GM12878 (cell line): Measurements from ENCODE around the gene PTGES3L.

Source experiments
- ETV6 ChIP-seq, 2 experiments: fragments of 450-650 bp in 1 of 2; IDR thresholded peaks in 1 of 2; conservative IDR thresholded peaks in 1 of 2; 2 replicates each; pipeline ENCODE4 v1.6.1; 2014; ENCODE audit warnings: antibody characterized with exemption in 1 of 2, borderline replicate concordance in 1 of 2, low read depth in 1 of 2, mild to moderate bottlenecking in 1 of 2, moderate library complexity in 1 of 2
- FOS ChIP-seq: IDR thresholded peaks from 3 replicates; pipeline ENCODE4 v1.6.1; 2011; ENCODE audit warnings: borderline replicate concordance; ENCODE audit not compliant: insufficient read length; ENCODE audit errors: extremely low read depth
- TF ChIP-seq, protein P1 (sequence below), 3 experiments: IDR thresholded peaks in 2 of 3; conservative IDR thresholded peaks in 1 of 3; 2 replicates each; pipeline ENCODE4 v1.5.1; 2011; ENCODE audit warnings: low read depth in 3 of 3, low read length in 3 of 3, mild to moderate bottlenecking in 3 of 3, control low read depth in 2 of 3, moderate library complexity in 2 of 3, inconsistent platforms in 1 of 3, mixed read lengths in 1 of 3; ENCODE audit not compliant: control insufficient read depth in 2 of 3, insufficient read depth in 1 of 3; ENCODE audit errors: extremely low read depth in 1 of 3

DNA sequence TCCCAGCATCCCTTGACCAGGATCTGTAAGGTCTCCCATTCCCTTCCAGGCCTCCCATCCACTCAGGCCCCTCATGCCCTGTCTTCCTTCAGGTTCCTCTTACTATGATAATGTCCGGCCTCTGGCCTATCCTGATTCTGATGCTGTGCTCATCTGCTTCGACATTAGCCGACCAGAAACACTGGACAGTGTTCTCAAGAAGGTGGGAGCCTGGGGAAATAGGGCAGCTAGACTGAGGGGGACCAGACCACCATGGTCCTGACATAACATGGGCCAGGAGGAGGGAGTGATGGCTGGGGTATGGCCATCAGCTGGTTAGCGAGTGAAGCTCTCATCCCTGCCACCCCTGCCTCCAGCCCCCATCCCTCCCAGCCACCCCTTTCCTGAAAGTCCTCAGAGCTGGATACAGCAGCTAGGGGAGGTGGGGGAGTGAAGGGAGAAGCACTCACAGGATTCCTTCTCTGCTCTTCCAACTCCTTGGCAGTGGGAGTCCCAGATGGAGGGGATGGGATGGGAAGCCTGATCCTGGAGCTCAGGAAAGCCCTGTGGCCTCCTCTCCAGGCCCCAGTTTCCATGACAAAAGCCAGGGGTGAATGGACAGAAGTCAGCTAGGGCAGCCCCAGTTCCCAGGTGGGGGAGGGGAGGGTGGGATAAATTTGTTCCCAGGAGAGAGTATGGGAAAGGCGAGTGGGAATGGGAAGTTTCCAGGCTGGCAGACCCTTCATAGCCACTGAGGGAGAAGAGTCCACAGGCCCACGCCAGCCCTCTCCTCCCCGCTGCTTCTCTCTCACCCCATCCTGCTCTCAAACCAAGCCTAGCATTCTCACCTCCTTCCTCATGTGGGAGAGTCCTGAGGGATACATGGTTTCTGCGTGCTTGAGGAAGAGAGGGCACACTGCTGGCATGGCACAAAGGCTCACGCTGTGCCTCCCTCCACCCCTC lies 47.5 kb upstream of the PTGES3L start:
- TF ChIP-seq FOS (no peak), ETV6 (conservative IDR thresholded peaks at IDR 0.05 in 1 of 2, IDR thresholded peaks at IDR 0.05 in 1 of 2; ENCODE audit: borderline replicate concordance in 1 of 2, low read depth in 1 of 2) (no peak)
- TF ChIP-seq, protein P1, sequence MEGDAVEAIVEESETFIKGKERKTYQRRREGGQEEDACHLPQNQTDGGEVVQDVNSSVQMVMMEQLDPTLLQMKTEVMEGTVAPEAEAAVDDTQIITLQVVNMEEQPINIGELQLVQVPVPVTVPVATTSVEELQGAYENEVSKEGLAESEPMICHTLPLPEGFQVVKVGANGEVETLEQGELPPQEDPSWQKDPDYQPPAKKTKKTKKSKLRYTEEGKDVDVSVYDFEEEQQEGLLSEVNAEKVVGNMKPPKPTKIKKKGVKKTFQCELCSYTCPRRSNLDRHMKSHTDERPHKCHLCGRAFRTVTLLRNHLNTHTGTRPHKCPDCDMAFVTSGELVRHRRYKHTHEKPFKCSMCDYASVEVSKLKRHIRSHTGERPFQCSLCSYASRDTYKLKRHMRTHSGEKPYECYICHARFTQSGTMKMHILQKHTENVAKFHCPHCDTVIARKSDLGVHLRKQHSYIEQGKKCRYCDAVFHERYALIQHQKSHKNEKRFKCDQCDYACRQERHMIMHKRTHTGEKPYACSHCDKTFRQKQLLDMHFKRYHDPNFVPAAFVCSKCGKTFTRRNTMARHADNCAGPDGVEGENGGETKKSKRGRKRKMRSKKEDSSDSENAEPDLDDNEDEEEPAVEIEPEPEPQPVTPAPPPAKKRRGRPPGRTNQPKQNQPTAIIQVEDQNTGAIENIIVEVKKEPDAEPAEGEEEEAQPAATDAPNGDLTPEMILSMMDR (IDR thresholded peaks at IDR 0.05 in 2 of 3, conservative IDR thresholded peaks at IDR 0.05 in 1 of 3; ENCODE audit: control insufficient read depth in 2 of 3, extremely low read depth in 1 of 3, insufficient read depth in 1 of 3, low read depth in 3 of 3, low read length in 3 of 3) = no peak
